ENCODE results near the gene GRXCR1. TPM values are rescaled to one million over a fixed set of nuclear protein-coding genes. Genes with fewer than 3 reads are reported as not detected.

GRXCR1 gene
- total RNA-seq, 2 donors from 2014 or later: 0.24 TPM; not detected in 1

Other genes with a start within 250 kb of the GRXCR1 start
- gene ATP8A1, start 235.6 kb upstream of the GRXCR1 start, total RNA-seq: 10 to 100 TPM; 51.7 to 55.9 TPM